ENCODE measurements around the gene RIPPLY3.
"Not testable (repeated sequence)": the region's sequence is repeated elsewhere in the genome, so short reads cannot be mapped to it uniquely, and the experiment has no call there.

The RIPPLY3 gene

GRCh38 chr21:37026499-37026898 lies 20.0 kb downstream of the RIPPLY3 start:
- no peak for DNase-seq

GRCh38 chr21:37028570-37028969 lies 22.1 kb downstream of the RIPPLY3 start:
- DNase-seq = no peak

- no peak for DNase-seq
These were observed 24.4 kb downstream of the RIPPLY3 start for GRCh38 chr21:37030864-37031263.

- DNase-seq = no peak
These were observed 25.8 kb downstream of the RIPPLY3 start for GRCh38 chr21:37032293-37032692.

GRCh38 chr21:37032877-37033471 lies 26.5 kb downstream of the RIPPLY3 start:
- DNase-seq = peak; percentile 8

GRCh38 chr21:37034394-37034793 lies 27.9 kb downstream of the RIPPLY3 start:
- not testable (repeated sequence) for DNase-seq

GRCh38 chr21:37036177-37036576 lies 29.7 kb downstream of the RIPPLY3 start:
- DNase-seq = no peak

- DNase-seq = no peak
These were observed 33.0 kb downstream of the RIPPLY3 start for GRCh38 chr21:37039411-37040075.

GRCh38 chr21:37040212-37040611 lies 33.7 kb downstream of the RIPPLY3 start:
- no peak for DNase-seq

GRCh38 chr21:37041706-37042271 lies 35.3 kb downstream of the RIPPLY3 start:
- DNase-seq = no peak

GRCh38 chr21:37043818-37044217 lies 37.3 kb downstream of the RIPPLY3 start:
- no peak for DNase-seq

- no peak for DNase-seq
These were observed 38.1 kb downstream of the RIPPLY3 start for GRCh38 chr21:37044643-37045042.

GRCh38 chr21:37045149-37045548 lies 38.6 kb downstream of the RIPPLY3 start:
- DNase-seq = no peak

- no peak for DNase-seq
These were observed 39.1 kb downstream of the RIPPLY3 start for GRCh38 chr21:37045556-37045955.

- DNase-seq = no peak
These were observed 40.6 kb downstream of the RIPPLY3 start for GRCh38 chr21:37047079-37047478.

GRCh38 chr21:37049741-37050140 lies 43.2 kb downstream of the RIPPLY3 start:
- not testable (repeated sequence) for DNase-seq

GRCh38 chr21:37055271-37055855 lies 48.9 kb downstream of the RIPPLY3 start:
- DNase-seq = no peak

- DNase-seq = no peak
These were observed 51.1 kb downstream of the RIPPLY3 start for GRCh38 chr21:37057614-37058013.

GRCh38 chr21:37058261-37058660 lies 51.8 kb downstream of the RIPPLY3 start:
- DNase-seq = no peak

GRCh38 chr21:37059181-37059580 lies 52.7 kb downstream of the RIPPLY3 start:
- no peak for DNase-seq

GRCh38 chr21:37060296-37060695 lies 53.8 kb downstream of the RIPPLY3 start:
- DNase-seq = peak; percentile 82

GRCh38 chr21:37061926-37062592 lies 55.6 kb downstream of the RIPPLY3 start:
- no peak for DNase-seq

- DNase-seq = no peak
These were observed 56.1 kb downstream of the RIPPLY3 start for GRCh38 chr21:37062593-37062935.

- DNase-seq = no peak
These were observed 56.9 kb downstream of the RIPPLY3 start for GRCh38 chr21:37063433-37063832.

Data from T1000 (cell line).